ENCODE data around the gene ADAM19. TPM values are rescaled to one million over a fixed set of nuclear protein-coding genes. Genes with fewer than 3 reads are reported as not detected.
A peak's percentile ranks its signal among the peaks of the same experiment; 100 is the strongest.

ADAM19 gene
- total RNA-seq, 1 donor from 2014 or later = 4.9 TPM

DNA sequence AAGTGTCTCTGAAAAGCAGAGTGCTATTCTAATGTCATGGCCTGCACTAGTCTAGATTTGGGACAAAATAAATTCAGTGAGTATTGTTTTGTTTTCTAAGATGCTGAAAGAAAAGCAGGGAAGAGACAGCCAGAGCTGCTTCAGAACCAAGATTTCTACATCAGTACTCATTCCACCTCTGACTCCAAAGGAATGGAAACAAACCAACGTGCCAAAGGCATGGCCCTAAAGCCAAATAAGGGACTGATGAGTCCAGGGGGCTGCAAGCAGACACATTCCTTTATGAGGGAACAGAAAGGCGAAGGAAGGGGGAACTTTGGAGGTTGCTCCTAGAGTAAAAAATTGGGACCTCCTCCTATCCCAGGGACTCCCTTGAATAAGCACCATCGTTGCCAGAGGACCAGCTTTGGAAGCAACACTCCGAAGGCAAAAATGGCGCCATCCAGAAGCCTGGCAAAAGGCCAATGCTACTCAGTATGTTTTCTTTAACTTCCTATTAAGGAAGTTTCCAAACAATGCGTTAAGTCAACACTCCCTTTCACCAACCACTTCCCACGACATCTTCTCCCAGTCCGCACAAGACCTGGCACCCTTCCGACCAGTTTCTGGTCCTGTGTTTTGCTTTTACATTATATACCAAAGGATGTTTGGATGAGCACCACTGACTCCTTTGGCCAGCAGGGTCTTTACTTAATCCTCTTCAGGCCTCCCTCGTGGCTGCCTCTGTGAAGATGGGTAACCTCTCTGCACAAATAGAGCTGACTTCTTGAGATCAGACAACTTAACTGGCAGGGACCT lies 31.6 kb downstream of the ADAM19 start:
- no peaks in the 10 kb centered on the region for H3K27me3 ChIP-seq
- intact Hi-C loops (cut with DNase I) = no loop called here
- peaks cover 88% of the 10 kb centered on the region for H3K4me1 ChIP-seq
- no peak for DNase-seq (ENCODE audit: extremely low spot score in 2 of 2)
- peak overlapping the region; percentile 7 for H3K27ac ChIP-seq
- H3K9me3 ChIP-seq = no peaks in the 10 kb centered on the region
- no peaks in the 10 kb centered on the region for H3K36me3 ChIP-seq
- TF ChIP-seq, protein P1, sequence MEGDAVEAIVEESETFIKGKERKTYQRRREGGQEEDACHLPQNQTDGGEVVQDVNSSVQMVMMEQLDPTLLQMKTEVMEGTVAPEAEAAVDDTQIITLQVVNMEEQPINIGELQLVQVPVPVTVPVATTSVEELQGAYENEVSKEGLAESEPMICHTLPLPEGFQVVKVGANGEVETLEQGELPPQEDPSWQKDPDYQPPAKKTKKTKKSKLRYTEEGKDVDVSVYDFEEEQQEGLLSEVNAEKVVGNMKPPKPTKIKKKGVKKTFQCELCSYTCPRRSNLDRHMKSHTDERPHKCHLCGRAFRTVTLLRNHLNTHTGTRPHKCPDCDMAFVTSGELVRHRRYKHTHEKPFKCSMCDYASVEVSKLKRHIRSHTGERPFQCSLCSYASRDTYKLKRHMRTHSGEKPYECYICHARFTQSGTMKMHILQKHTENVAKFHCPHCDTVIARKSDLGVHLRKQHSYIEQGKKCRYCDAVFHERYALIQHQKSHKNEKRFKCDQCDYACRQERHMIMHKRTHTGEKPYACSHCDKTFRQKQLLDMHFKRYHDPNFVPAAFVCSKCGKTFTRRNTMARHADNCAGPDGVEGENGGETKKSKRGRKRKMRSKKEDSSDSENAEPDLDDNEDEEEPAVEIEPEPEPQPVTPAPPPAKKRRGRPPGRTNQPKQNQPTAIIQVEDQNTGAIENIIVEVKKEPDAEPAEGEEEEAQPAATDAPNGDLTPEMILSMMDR (IDR thresholded peaks at IDR 0.05) = no peak
- no peak for TF ChIP-seq POLR2A (IDR thresholded peaks at IDR 0.05)
- no peak overlapping the region for H3K4me3 ChIP-seq

DNA sequence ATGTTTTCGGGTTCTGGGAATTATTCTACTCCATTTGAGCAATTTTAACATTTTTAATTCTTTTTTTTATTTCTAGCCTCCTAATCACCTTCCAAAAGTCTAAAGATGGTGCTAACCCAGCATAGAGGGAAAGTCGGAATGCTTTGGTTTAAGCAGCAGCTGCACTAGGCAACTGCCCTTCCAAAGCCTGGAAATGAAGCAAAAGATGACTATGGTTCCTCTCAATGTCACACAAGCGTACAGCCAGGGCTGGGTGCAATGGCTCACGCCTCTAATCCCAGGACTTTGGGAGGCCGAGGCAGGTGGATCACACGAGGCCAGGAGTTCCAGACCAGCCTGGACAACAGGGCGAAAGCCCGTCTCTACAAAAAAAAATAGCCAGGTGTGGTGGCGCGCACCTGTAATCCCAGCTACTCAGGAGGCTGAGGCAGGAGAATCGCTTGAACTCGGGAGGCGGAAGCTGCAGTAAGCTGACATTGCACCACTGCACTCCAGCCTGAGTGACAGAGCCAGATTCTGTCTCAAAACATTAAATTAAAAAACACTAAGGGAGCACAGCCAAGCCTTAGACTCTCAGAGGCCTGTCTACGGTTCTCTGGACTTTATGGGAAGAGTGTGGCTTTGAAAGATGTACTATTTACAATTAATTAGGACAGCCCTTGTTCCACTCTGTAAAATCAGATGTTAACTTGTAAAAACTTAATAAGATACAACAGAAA lies 33.1 kb downstream of the ADAM19 start:
- Histone ChIP-seq H3K4me3 (no peak overlapping the region), H3K9me3 (no peaks in the 10 kb centered on the region), H3K27ac (peak overlapping the region; percentile 63), H3K36me3 (no peaks in the 10 kb centered on the region), H3K4me1 (peaks cover 73% of the 10 kb centered on the region), H3K27me3 (no peaks in the 10 kb centered on the region)
- peak in 1 of 2 donors; percentile 31 for TF ChIP-seq POLR2AphosphoS5 (IDR thresholded peaks at IDR 0.05; ENCODE audit: insufficient read depth in 1 of 2, low read depth in 1 of 2)
- TF ChIP-seq POLR2A (IDR thresholded peaks at IDR 0.05) = no peak
- intact Hi-C loops (cut with DNase I) = no loop called here
- DNase-seq (ENCODE audit: extremely low spot score in 2 of 2) = no peak

DNA sequence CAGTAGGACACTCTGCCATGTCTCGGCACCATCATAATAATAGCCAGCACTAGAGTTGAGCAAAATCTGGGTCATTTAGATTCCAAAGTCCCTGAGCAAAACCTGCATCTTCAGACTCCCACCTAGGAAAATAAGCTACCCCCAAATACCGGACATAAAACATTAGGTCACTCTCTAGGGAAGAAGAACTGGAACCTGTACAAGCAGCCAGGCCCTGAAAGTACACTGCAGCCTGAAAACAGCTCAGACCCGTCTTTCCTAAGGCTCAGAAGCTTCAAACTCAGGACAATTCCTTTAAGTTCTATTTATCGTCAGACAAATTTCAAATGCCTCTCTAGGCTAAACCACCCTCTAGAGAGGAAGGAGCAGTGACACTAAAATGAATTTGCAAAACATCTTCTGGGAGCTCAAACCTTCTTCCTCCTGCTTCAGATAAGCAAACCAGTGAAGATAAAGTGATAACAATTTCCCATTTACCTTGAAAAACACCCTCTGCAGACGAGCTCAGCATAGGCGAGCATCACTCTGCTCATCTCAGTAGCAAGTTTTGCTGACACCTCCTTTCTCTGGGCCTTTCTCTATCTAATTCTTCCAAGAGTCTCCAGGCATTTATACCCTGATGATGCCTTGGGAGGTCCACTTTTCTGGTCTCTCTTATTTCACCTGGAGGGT lies 34.0 kb downstream of the ADAM19 start:
- intact Hi-C loops (cut with DNase I) = no loop called here
- peaks cover 64% of the 10 kb centered on the region for H3K4me1 ChIP-seq

DNA sequence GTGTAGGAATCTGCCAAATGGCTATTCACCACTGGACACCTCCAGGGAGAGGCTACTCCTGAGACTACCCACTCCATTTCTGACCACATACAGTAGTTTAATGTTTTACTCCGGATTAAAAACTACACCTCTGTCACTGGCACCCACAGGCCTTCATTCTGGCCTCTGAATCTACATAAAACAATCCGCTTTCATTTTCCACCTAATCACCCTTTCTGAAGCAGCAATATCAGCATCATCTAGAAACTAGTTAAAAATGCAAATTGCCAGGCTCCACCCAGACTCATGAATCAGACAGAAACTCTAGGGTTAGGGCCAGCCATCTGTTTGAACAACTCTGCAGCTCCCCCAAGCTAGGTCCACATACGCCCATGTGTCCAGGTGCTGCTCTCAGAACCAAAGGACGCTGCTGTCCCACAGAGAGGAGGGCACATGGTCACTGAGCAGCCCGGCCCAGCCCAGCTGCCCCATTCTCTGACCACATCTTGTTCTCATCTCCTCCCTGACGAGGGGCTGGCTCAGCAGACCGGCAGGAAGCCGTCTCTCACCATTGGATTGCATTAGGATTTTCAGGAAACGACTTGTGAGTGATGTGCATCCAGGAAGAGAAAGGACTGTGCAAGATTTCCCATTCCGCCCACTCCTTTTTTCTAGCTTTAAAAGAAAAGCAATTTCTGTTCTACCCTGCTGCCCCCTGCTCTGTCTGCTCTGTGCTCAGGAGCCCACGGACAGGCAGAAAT lies 34.7 kb downstream of the ADAM19 start:
- DNase-seq (ENCODE audit: extremely low spot score in 2 of 2) = no peak
- Histone ChIP-seq H3K9me3 (no peaks in the 10 kb centered on the region), H3K4me1 (peaks cover 57% of the 10 kb centered on the region), H3K27me3 (no peaks in the 10 kb centered on the region), H3K4me3 (peak overlapping the region in 1 of 2 donors; percentile 13), H3K27ac (peak overlapping the region; percentile 63), H3K36me3 (no peaks in the 10 kb centered on the region)
- intact Hi-C loops (cut with DNase I) = no loop called here
- TF ChIP-seq POLR2A (IDR thresholded peaks at IDR 0.05) (no peak), POLR2AphosphoS5 (IDR thresholded peaks at IDR 0.05; ENCODE audit: insufficient read depth in 1 of 2, low read depth in 1 of 2) (no peak)
- TF ChIP-seq, protein P1 (IDR thresholded peaks at IDR 0.05) = no peak

More for the DNA sequence above, 34.0 kb downstream of the ADAM19 start:
- no peaks in the 10 kb centered on the region for H3K9me3 ChIP-seq
- peak overlapping the region in 1 of 2 donors; percentile 13 for H3K4me3 ChIP-seq
- H3K36me3 ChIP-seq = no peaks in the 10 kb centered on the region
- TF ChIP-seq POLR2A (IDR thresholded peaks at IDR 0.05) (no peak), POLR2AphosphoS5 (IDR thresholded peaks at IDR 0.05; ENCODE audit: insufficient read depth in 1 of 2, low read depth in 1 of 2) (no peak)
- TF ChIP-seq, protein P1 (IDR thresholded peaks at IDR 0.05) = no peak
- DNase-seq (ENCODE audit: extremely low spot score in 2 of 2) = no peak
- peak overlapping the region; percentile 63 for H3K27ac ChIP-seq
- H3K27me3 ChIP-seq = no peaks in the 10 kb centered on the region

DNA sequence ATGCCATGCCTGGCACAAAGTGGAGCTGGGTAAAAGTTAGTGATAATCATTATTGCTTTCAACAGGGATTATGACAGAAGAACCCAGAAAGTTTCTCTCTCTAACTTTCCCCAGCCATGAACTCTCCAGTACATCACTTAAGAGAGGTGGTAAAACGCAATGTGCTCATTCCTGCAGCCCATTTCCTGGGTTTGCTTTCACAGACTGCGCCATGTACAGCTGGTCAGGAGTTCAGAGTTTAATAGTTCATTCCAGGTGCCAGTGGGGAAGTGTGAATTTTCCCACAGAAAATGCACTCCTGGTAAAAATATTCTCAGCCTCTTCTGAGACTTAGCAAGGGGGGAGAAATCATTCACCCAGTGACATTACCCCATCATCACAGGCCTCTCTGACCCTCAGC lies 35.5 kb downstream of the ADAM19 start:
- Histone ChIP-seq H3K9me3 (no peaks in the 10 kb centered on the region), H3K27ac (peak overlapping the region; percentile 63), H3K4me1 (peaks cover 49% of the 10 kb centered on the region), H3K27me3 (no peaks in the 10 kb centered on the region), H3K36me3 (no peaks in the 10 kb centered on the region), H3K4me3 (no peak overlapping the region)
- intact Hi-C loops (cut with DNase I) = no loop called here
- no peak for DNase-seq (ENCODE audit: extremely low spot score in 2 of 2)
- TF ChIP-seq, protein P1 (IDR thresholded peaks at IDR 0.05) = no peak
- TF ChIP-seq POLR2AphosphoS5 (IDR thresholded peaks at IDR 0.05; ENCODE audit: insufficient read depth in 1 of 2, low read depth in 1 of 2) (no peak), POLR2A (IDR thresholded peaks at IDR 0.05) (no peak)
